Osteoblast (primary cell): ENCODE measurements around the gene TSPO. TPM values are rescaled to one million over a fixed set of nuclear protein-coding genes. Genes with fewer than 3 reads are reported as not detected.
A peak's percentile ranks its signal among the peaks of the same experiment; 100 is the strongest.

Experiments
- DNase-seq: peaks from one replicate; pipeline ENCODE4 v3.0.0; 2011; ENCODE audit warnings: low spot score, mixed read lengths; ENCODE audit not compliant: insufficient read length; ENCODE audit errors: missing footprints
- H2AFZ ChIP-seq: 2 replicates; pipeline ENCODE4 v1.6.0; 2011; ENCODE audit warnings: mild to moderate bottlenecking, low read length
- H3K27ac ChIP-seq: 2 replicates; pipeline ENCODE4 v1.5.1; 2011; ENCODE audit warnings: mild to moderate bottlenecking, low read depth, low read length, moderate library complexity
- H3K27me3 ChIP-seq: 2 replicates; pipeline ENCODE4 v1.6.0; 2012; ENCODE audit warnings: mild to moderate bottlenecking, control low read depth, inconsistent platforms, low read length, moderate library complexity; ENCODE audit not compliant: insufficient read depth
- H3K36me3 ChIP-seq: 2 replicates; pipeline ENCODE4 v1.5.1; 2011; ENCODE audit warnings: mild to moderate bottlenecking, low read length, control low read depth, moderate library complexity; ENCODE audit not compliant: insufficient read depth
- H3K4me1 ChIP-seq: 2 replicates; pipeline ENCODE4 v1.5.1; 2011; ENCODE audit warnings: mild to moderate bottlenecking, low read length, control low read depth, moderate library complexity; ENCODE audit not compliant: insufficient read depth
- H3K4me2 ChIP-seq: 2 replicates; pipeline ENCODE4 v1.6.0; 2011; ENCODE audit warnings: mild to moderate bottlenecking, low read length; ENCODE audit not compliant: insufficient read depth
- H3K4me3 ChIP-seq: fragments of 200-600 bp; sonication (generic); 3 replicates; pipeline ENCODE4 v1.5.1; 2012; ENCODE audit warnings: mild to moderate bottlenecking, low read length, inconsistent platforms; ENCODE audit not compliant: insufficient read depth
- H3K79me2 ChIP-seq: 2 replicates; pipeline ENCODE4 v1.6.0; 2012; ENCODE audit warnings: mild to moderate bottlenecking, low read length, control low read depth, inconsistent platforms; ENCODE audit not compliant: insufficient read depth
- H3K9me3 ChIP-seq: 2 replicates; pipeline ENCODE4 v1.5.1; 2011; ENCODE audit warnings: low read depth, low read length, control low read depth
- H4K20me1 ChIP-seq: 2 replicates; pipeline ENCODE4 v1.6.0; 2012; ENCODE audit warnings: mild to moderate bottlenecking, low read length, control low read depth; ENCODE audit not compliant: insufficient read depth
- total RNA-seq: library from RNA; depleted of rRNA; stranded (reverse); fragments of >200 nt; gene quantifications from 2 replicates; pipeline ENCODE4 v1.2.3, GENCODE V29; 2012
- TF ChIP-seq, protein P1 (sequence below): IDR thresholded peaks from 2 replicates; pipeline ENCODE4 v1.5.1; 2011; ENCODE audit warnings: mild to moderate bottlenecking, low read depth, low read length, moderate library complexity; ENCODE audit errors: extremely low read depth

Gene TSPO
- total RNA-seq, 1 donor: 297 TPM

DNA sequence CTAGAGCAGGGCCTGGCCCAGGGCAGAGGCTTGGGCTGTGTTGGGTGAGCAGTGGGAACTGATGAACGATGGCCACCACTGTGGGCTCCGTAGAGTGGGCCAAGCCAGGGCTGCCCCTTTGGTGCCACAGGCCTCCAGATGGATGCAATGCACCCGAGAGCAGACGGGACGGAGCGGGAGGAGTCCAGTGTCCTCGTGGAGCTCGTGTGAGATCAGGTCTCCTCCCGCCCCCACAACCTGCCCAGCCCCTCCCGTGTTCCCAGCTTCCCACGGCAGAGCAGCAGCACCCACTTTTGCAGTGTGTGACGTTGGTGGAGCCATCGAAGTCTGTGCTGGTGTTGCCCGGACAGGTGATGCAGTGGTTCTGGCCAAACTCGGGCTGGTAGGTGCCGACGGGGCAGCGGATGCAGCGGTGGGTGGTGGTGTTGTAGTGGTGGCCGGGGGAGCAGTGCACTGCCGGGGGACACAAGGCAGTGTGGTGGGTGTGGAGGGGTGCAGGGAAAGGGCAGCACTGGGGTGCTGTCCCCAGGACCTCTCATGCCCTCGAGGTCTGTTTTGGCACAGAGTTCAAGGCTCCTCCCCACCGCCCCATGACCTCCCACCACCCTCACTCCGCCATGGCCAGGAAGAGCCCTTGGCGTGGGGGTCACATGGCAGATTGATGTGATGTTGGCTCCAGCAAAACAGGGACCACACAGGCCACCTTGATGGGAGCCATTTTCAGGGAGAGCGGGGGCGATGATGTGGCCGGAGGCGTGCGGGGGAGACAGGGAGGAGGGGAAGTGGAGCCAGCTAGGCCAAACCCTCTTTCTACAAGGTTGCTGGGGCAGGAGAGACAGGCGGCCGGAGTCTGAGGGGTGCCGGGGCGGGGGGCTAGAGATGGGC, 59.5 kb downstream of the TSPO start:
- no peak overlapping the region for H2AFZ ChIP-seq
- DNase-seq: peak; percentile 62
- H3K27ac ChIP-seq: no peak overlapping the region
- H3K27me3 ChIP-seq: no peaks in the 10 kb centered on the region
- TF ChIP-seq, protein P1, sequence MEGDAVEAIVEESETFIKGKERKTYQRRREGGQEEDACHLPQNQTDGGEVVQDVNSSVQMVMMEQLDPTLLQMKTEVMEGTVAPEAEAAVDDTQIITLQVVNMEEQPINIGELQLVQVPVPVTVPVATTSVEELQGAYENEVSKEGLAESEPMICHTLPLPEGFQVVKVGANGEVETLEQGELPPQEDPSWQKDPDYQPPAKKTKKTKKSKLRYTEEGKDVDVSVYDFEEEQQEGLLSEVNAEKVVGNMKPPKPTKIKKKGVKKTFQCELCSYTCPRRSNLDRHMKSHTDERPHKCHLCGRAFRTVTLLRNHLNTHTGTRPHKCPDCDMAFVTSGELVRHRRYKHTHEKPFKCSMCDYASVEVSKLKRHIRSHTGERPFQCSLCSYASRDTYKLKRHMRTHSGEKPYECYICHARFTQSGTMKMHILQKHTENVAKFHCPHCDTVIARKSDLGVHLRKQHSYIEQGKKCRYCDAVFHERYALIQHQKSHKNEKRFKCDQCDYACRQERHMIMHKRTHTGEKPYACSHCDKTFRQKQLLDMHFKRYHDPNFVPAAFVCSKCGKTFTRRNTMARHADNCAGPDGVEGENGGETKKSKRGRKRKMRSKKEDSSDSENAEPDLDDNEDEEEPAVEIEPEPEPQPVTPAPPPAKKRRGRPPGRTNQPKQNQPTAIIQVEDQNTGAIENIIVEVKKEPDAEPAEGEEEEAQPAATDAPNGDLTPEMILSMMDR: no peak
- H3K79me2 ChIP-seq: no peaks in the 10 kb centered on the region
- H3K9me3 ChIP-seq: no peaks in the 10 kb centered on the region
- no peak overlapping the region for H3K4me2 ChIP-seq
- H4K20me1 ChIP-seq: no peaks in the 10 kb centered on the region
- H3K4me3 ChIP-seq: no peak overlapping the region
- H3K36me3 ChIP-seq: no peaks in the 10 kb centered on the region
- no peaks in the 10 kb centered on the region for H3K4me1 ChIP-seq

DNA sequence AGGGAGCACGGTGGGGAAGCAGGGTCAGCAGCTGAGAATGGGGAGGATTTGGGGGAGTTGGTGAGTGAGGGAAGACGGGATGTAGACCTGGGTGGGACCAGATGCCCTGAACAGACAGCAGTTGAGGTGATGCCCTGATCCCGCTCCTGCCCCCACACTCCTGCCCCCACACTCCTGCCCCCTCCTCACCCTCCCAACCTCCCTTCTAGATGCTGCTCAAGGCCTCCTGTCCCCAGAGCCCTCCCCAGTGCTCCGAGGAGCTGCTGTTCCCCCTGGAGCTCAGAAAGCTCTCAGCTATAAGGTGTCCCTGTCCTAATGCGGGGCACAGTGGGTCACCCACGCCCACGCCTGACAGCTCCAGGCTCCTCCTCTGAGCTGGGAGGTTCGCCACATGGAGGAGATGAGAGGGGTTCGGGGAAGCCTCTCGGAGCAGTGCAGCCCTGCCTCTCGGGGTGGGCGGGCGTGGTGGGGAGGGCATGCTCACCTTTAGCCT, 60.6 kb downstream of the TSPO start:
- H3K36me3 ChIP-seq: no peaks in the 10 kb centered on the region
- DNase-seq: peak; percentile 81
- no peak overlapping the region for H3K27ac ChIP-seq
- H3K4me3 ChIP-seq: no peak overlapping the region
- H3K4me1 ChIP-seq: no peaks in the 10 kb centered on the region
- H3K79me2 ChIP-seq: no peaks in the 10 kb centered on the region
- H4K20me1 ChIP-seq: no peaks in the 10 kb centered on the region
- no peaks in the 10 kb centered on the region for H3K27me3 ChIP-seq
- no peak overlapping the region for H2AFZ ChIP-seq
- H3K9me3 ChIP-seq: no peaks in the 10 kb centered on the region
- TF ChIP-seq, protein P1: no peak
- H3K4me2 ChIP-seq: no peak overlapping the region

DNA sequence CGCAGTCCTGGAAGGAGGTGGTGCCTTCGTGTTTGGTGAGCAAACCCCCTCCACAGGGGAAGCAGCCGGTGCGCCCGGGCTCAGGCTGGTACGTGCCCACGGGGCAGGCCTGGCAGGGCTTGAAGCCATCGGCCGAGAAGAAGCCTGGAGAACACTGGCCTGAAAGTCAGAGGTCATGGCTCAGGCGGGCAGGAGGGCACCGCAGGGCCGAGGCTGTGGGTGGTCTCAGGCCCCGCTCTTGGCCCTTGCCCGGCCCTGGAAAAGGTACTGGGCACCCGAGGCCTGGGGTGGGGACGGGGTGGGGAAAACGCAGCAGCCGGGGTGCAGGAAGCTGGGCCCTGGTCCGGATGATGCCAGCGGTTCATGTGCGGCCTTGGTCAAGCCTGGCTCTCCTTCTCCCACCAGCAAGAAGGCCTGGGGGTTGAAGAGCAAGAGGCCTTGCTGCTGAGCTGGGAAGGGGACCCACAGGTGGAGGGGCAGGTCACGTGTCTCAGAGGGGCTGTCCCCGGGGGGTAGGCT, 61.1 kb downstream of the TSPO start:
- H3K27me3 ChIP-seq: no peaks in the 10 kb centered on the region

More for the DNA sequence above, 61.1 kb downstream of the TSPO start:
- TF ChIP-seq, protein P1: no peak
- DNase-seq: no peak
- H3K79me2 ChIP-seq: no peaks in the 10 kb centered on the region
- no peaks in the 10 kb centered on the region for H3K9me3 ChIP-seq
- H3K27ac ChIP-seq: no peak overlapping the region
- H2AFZ ChIP-seq: no peak overlapping the region
- no peaks in the 10 kb centered on the region for H3K36me3 ChIP-seq
- no peak overlapping the region for H3K4me3 ChIP-seq
- H4K20me1 ChIP-seq: no peaks in the 10 kb centered on the region
- H3K4me1 ChIP-seq: no peaks in the 10 kb centered on the region
- no peak overlapping the region for H3K4me2 ChIP-seq

Other genes starting within 250 kb of the TSPO start
- gene PACSIN2, start 136.4 kb upstream of the TSPO start, total RNA-seq: 33.0 and 38.0 TPM in 2 replicates
- gene TTLL1, start 62.2 kb upstream of the TSPO start, total RNA-seq: 15.9 and 20.0 TPM in 2 replicates
- not detected in 2 replicates for gene BIK, start 40.8 kb upstream of the TSPO start, total RNA-seq
- gene MCAT, start 8.2 kb upstream of the TSPO start, total RNA-seq: 12.7 and 21.4 TPM in 2 replicates
- 29.0 and 29.2 TPM in 2 replicates for gene TTLL12, start 35.6 kb downstream of the TSPO start, total RNA-seq
- gene SCUBE1, start 191.8 kb downstream of the TSPO start, total RNA-seq: 2.1 and 2.2 TPM in 2 replicates